K562 (cell line): Measurements from ENCODE around the gene BRICD5. TPM values are rescaled to one million over a fixed set of nuclear protein-coding genes. Genes with fewer than 3 reads are reported as not detected.

Experiments used
- CC2D1A ChIP-seq: fragments of 450-650 bp; IDR thresholded peaks from 2 replicates; pipeline ENCODE4 v1.6.1; 2017; ENCODE audit warnings: mild to moderate bottlenecking
- DACH1 ChIP-seq: fragments of 450-650 bp; IDR thresholded peaks from 2 replicates; pipeline ENCODE4 v1.6.1; 2018; ENCODE audit not compliant: partially characterized antibody
- DPF2 ChIP-seq: fragments of 450-650 bp; IDR thresholded peaks from 2 replicates; pipeline ENCODE4 v1.6.1; 2016
- ELF4 ChIP-seq: fragments of 450-650 bp; formaldehyde crosslinking; IDR thresholded peaks from 2 replicates; pipeline ENCODE4 v1.4.0; 2022; ENCODE audit warnings: missing genetic modification characterization
- GTF2E2 ChIP-seq: fragments of 200-800 bp; sonication (Bioruptor generic); IDR thresholded peaks from 2 replicates; pipeline ENCODE4 v1.6.1; 2016; ENCODE audit warnings: missing genetic modification characterization, missing compliant biosample characterization
- KDM1A ChIP-seq, 2 experiments: fragments of 450-650 bp; IDR thresholded peaks; 2 replicates each; pipeline ENCODE4 v1.6.1; 2016; ENCODE audit warnings: mild to moderate bottlenecking in 2 of 2
- LEF1 ChIP-seq: fragments of 450-650 bp; IDR thresholded peaks from 2 replicates; pipeline ENCODE4 v1.6.1; 2016; ENCODE audit warnings: mild to moderate bottlenecking
- MCM3 ChIP-seq: fragments of 450-650 bp; IDR thresholded peaks from 2 replicates; pipeline ENCODE4 v1.6.1; 2016
- MECOM ChIP-seq: fragments of 250-450 bp; sonication (Bioruptor Pico); IDR thresholded peaks from 2 replicates; pipeline ENCODE4 v1.8.0; 2022; ENCODE audit warnings: inconsistent platforms
- PCBP1 ChIP-seq: fragments of 200-400 bp; formaldehyde crosslinking; IDR thresholded peaks from 2 replicates; pipeline ENCODE4 v1.6.1; 2018; ENCODE audit warnings: mild to moderate bottlenecking, low read depth, low read length; ENCODE audit not compliant: poor library complexity, severe bottlenecking
- PHB2 ChIP-seq: fragments of 450-650 bp; IDR thresholded peaks from 2 replicates; pipeline ENCODE4 v1.6.1; 2017; ENCODE audit warnings: low read depth
- PTBP1 ChIP-seq: fragments of 200-400 bp; formaldehyde crosslinking; IDR thresholded peaks from 2 replicates; pipeline ENCODE4 v1.6.1; 2017; ENCODE audit warnings: low read depth, low read length
- RB1 ChIP-seq: fragments of 450-650 bp; IDR thresholded peaks from 2 replicates; pipeline ENCODE4 v1.6.1; 2017; ENCODE audit warnings: low read depth, mild to moderate bottlenecking
- RBM25 ChIP-seq: fragments of 200-400 bp; formaldehyde crosslinking; IDR thresholded peaks from 2 replicates; pipeline ENCODE4 v1.6.1; 2018; ENCODE audit warnings: low read length, low read depth, moderate library complexity; ENCODE audit not compliant: severe bottlenecking
- RCOR1 ChIP-seq, 2 experiments: IDR thresholded peaks; 2 replicates each; pipeline ENCODE4 v1.6.1; 2012; ENCODE audit warnings: low read depth in 2 of 2, low read length in 2 of 2, borderline replicate concordance in 1 of 2, improper control_type of control experiment in 1 of 2
- SMARCE1 ChIP-seq: fragments of 450-650 bp; IDR thresholded peaks from 2 replicates; pipeline ENCODE4 v1.7.1; 2016; ENCODE audit warnings: mild to moderate bottlenecking
- SOX6 ChIP-seq: fragments of 450-650 bp; IDR thresholded peaks from 2 replicates; pipeline ENCODE4 v1.6.1; 2014; ENCODE audit warnings: mild to moderate bottlenecking
- TBP ChIP-seq: optimal IDR thresholded peaks from 2 replicates; pipeline ENCODE3; 2011; ENCODE audit warnings: low read depth, low read length, improper control_type of control experiment
- TCFL5 ChIP-seq: fragments of 250-450 bp; sonication (Bioruptor Pico); conservative IDR thresholded peaks from 2 replicates; pipeline ENCODE4 v1.6.1; 2021; ENCODE audit warnings: mild to moderate bottlenecking, moderate library complexity, matching md5 sums
- ZKSCAN3 ChIP-seq: fragments of 250-450 bp; sonication (Bioruptor Pico); IDR thresholded peaks from 2 replicates; pipeline ENCODE4 v1.4.0; 2020
- ZNF12 ChIP-seq: sonication (generic); formaldehyde crosslinking; IDR thresholded peaks from 2 replicates; pipeline ENCODE4 v1.4.0; 2020; ENCODE audit warnings: mild to moderate bottlenecking, missing genetic modification reagents
- ZNF174 ChIP-seq: fragments of 250-450 bp; sonication (Bioruptor Pico); IDR thresholded peaks from 2 replicates; pipeline ENCODE4 v1.4.0; 2020; ENCODE audit warnings: mild to moderate bottlenecking
- ZNF274 ChIP-seq: IDR thresholded peaks from 2 replicates; pipeline ENCODE4 v1.6.1; 2011; ENCODE audit warnings: low read depth, mild to moderate bottlenecking, low read length, moderate library complexity, borderline replicate concordance
- ZNF3 ChIP-seq: fragments of 250-450 bp; sonication (Bioruptor Pico); IDR thresholded peaks from 2 replicates; pipeline ENCODE4 v1.5.0; 2021; ENCODE audit warnings: mild to moderate bottlenecking, moderate library complexity
- ZNF354B ChIP-seq: fragments of 250-450 bp; sonication (Bioruptor Pico); IDR thresholded peaks from 2 replicates; pipeline ENCODE4 v1.4.0; 2020
- polyA plus RNA-seq, 8 experiments: library from polyadenylated mRNA; depleted of rRNA in 4 of 8; stranded (reverse) in 5 of 8; unstranded in 3 of 8; fragments of >200 nt; fragmentation: Nextera tagmentation in 2 of 8; fragmentation: Illumina TruSeq in 1 of 8; extraction: Ambion mirVana in 2 of 8; extraction: Trizol in 1 of 8; gene quantifications; 2 replicates each; pipeline versions ENCODE4 v1.2.1 to v1.2.3, GENCODE V29; 2011 to 2014; ENCODE audit warnings: inconsistent platforms in 1 of 8, missing spikeins in 1 of 8
- total RNA-seq, 7 experiments: library from RNA; depleted of rRNA in 6 of 7; stranded (reverse); fragments of >200 nt in 6 of 7; fragmentation: Illumina TruSeq in 2 of 7; extraction: Trizol in 2 of 7; gene quantifications; 2 replicates each; pipeline versions ENCODE4 v1.2.1 to v1.2.3, GENCODE V29; 2011 to 2021; ENCODE audit warnings: low replicate concordance in 1 of 7
- TF ChIP-seq, protein P1 (sequence below), 3 experiments: IDR thresholded peaks in 2 of 3; conservative IDR thresholded peaks in 1 of 3; 2 replicates each; pipeline ENCODE4 v1.5.1; 2011 to 2012; ENCODE audit warnings: low read length in 3 of 3, mild to moderate bottlenecking in 3 of 3, control low read depth in 2 of 3, improper control_type of control experiment in 1 of 3, inconsistent platforms in 1 of 3, low read depth in 1 of 3, mixed read lengths in 1 of 3, moderate library complexity in 1 of 3; ENCODE audit not compliant: insufficient read depth in 2 of 3
- TF ChIP-seq, protein P2 (sequence below): sonication (generic); formaldehyde crosslinking; IDR thresholded peaks from 2 replicates; pipeline ENCODE4 v1.8.0; 2022; ENCODE audit warnings: missing genetic modification reagents, mild to moderate bottlenecking, moderate library complexity, borderline replicate concordance
- TF ChIP-seq, protein P3 (sequence below): fragments of 250-450 bp; sonication (Bioruptor Pico); IDR thresholded peaks from 2 replicates; pipeline ENCODE4 v1.5.0; 2021
- TF ChIP-seq, protein P4 (sequence below): fragments of 450-650 bp; conservative IDR thresholded peaks from 2 replicates; pipeline ENCODE4 v1.6.1; 2016; ENCODE audit warnings: missing genetic modification characterization, low read depth, mild to moderate bottlenecking, missing compliant biosample characterization, moderate library complexity

Gene BRICD5
- total and polyA plus RNA-seq, 9 of the 15 experiments (the other 6 are each of a cell fraction or from before 2014, with no cell fraction given), result 0.24 to 15.1 (median 2.4) TPM; not detected in 1

DNA sequence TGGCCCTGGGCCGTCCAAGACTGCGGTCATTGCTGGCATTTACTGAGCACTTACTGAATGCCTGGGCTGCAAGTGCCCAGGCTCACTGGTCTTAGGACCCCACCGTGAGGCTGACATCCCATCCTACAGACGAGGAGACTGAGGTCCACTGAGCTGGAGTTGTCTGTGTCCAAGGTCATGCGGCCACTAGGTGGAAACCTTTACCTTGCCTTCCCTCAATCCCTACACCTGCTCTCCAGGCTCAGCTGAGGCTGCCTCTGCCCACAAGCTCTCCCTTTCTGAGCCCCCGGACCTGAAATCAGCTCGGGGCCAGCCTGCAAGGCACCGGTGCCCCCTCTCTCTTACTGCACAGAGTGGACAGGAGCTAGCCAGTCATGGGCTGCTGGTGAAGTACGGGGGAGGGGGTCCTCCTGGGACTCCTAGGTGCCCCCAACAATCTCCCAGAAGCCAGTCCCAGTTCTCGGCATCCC lies 15.8 kb downstream of the BRICD5 start (continued):
- TF ChIP-seq KDM1A (IDR thresholded peaks at IDR 0.05), result peak in 1 of 2 experiments; percentile 90; a peak in 3 of 4 replicates
- no peak for TF ChIP-seq ELF4 (CRISPR knock-in tag)
- TF ChIP-seq PCBP1, result no peak
- TF ChIP-seq LEF1, result no peak
- no peak for TF ChIP-seq SMARCE1
- no peak for TF ChIP-seq ZKSCAN3 (CRISPR knock-in tag)
- TF ChIP-seq ZNF12, result 0 out of 2 replicates have a peak, but pooled peaks have one; percentile 57
- TF ChIP-seq, protein P1, sequence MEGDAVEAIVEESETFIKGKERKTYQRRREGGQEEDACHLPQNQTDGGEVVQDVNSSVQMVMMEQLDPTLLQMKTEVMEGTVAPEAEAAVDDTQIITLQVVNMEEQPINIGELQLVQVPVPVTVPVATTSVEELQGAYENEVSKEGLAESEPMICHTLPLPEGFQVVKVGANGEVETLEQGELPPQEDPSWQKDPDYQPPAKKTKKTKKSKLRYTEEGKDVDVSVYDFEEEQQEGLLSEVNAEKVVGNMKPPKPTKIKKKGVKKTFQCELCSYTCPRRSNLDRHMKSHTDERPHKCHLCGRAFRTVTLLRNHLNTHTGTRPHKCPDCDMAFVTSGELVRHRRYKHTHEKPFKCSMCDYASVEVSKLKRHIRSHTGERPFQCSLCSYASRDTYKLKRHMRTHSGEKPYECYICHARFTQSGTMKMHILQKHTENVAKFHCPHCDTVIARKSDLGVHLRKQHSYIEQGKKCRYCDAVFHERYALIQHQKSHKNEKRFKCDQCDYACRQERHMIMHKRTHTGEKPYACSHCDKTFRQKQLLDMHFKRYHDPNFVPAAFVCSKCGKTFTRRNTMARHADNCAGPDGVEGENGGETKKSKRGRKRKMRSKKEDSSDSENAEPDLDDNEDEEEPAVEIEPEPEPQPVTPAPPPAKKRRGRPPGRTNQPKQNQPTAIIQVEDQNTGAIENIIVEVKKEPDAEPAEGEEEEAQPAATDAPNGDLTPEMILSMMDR (IDR thresholded peaks at IDR 0.05 in 2 of 3, conservative IDR thresholded peaks at IDR 0.05 in 1 of 3; ENCODE audit: insufficient read depth in 2 of 3, low read depth in 1 of 3, low read length in 3 of 3), result peak; percentile 67 to 84 (median 75)
- no peak for TF ChIP-seq DPF2
- peak; percentile 93 for TF ChIP-seq PTBP1
- TF ChIP-seq ZNF274, result no peak
- no peak for TF ChIP-seq PHB2
- TF ChIP-seq, protein P2, sequence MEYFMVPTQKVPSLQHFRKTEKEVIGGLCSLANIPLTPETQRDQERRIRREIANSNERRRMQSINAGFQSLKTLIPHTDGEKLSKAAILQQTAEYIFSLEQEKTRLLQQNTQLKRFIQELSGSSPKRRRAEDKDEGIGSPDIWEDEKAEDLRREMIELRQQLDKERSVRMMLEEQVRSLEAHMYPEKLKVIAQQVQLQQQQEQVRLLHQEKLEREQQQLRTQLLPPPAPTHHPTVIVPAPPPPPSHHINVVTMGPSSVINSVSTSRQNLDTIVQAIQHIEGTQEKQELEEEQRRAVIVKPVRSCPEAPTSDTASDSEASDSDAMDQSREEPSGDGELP (CRISPR knock-in tag), result peak; percentile 80
- TF ChIP-seq RCOR1 (IDR thresholded peaks at IDR 0.05; ENCODE audit: borderline replicate concordance in 1 of 2, low read depth in 2 of 2, low read length in 2 of 2), result peak in 1 of 2 experiments; percentile 87; a peak in 2 of 4 replicates
- TF ChIP-seq TBP, result peak; percentile 14
- no peak for TF ChIP-seq ZNF354B (CRISPR knock-in tag)
- no peak for TF ChIP-seq MECOM (CRISPR knock-in tag)
- peak; percentile 66; the same call in 1 of the 2 replicates for TF ChIP-seq CC2D1A
- no peak for TF ChIP-seq MCM3
- TF ChIP-seq TCFL5 (CRISPR knock-in tag), result no peak
- TF ChIP-seq ZNF174 (CRISPR knock-in tag), result no peak
- TF ChIP-seq SOX6, result 0 out of 2 replicates have a peak, but pooled peaks have one; percentile 11
- TF ChIP-seq RBM25, result no peak
- TF ChIP-seq, protein P3, sequence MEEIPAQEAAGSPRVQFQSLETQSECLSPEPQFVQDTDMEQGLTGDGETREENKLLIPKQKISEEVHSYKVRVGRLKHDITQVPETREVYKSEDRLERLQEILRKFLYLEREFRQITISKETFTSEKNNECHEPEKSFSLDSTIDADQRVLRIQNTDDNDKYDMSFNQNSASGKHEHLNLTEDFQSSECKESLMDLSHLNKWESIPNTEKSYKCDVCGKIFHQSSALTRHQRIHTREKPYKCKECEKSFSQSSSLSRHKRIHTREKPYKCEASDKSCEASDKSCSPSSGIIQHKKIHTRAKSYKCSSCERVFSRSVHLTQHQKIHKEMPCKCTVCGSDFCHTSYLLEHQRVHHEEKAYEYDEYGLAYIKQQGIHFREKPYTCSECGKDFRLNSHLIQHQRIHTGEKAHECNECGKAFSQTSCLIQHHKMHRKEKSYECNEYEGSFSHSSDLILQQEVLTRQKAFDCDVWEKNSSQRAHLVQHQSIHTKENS, result no peak
- no peak for TF ChIP-seq ZNF3 (CRISPR knock-in tag)
- peak; percentile 42 for TF ChIP-seq DACH1
- TF ChIP-seq, protein P4, sequence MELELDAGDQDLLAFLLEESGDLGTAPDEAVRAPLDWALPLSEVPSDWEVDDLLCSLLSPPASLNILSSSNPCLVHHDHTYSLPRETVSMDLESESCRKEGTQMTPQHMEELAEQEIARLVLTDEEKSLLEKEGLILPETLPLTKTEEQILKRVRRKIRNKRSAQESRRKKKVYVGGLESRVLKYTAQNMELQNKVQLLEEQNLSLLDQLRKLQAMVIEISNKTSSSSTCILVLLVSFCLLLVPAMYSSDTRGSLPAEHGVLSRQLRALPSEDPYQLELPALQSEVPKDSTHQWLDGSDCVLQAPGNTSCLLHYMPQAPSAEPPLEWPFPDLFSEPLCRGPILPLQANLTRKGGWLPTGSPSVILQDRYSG (tag), result no peak
- TF ChIP-seq RB1, result peak; percentile 37; the same call in 1 of the 2 replicates
- no peak for TF ChIP-seq GTF2E2
